ENCODE measurements around the gene PIN1. TPM values are rescaled to one million over a fixed set of nuclear protein-coding genes. Genes with fewer than 3 reads are reported as not detected.
A peak's percentile ranks its signal among the peaks of the same experiment; 100 is the strongest.

Gene PIN1
- total and polyA plus RNA-seq, 2 of the 13 experiments (the other 11 are each of a cell fraction or from before 2014, with no cell fraction given) = 31.9 to 72.0 TPM

DNA sequence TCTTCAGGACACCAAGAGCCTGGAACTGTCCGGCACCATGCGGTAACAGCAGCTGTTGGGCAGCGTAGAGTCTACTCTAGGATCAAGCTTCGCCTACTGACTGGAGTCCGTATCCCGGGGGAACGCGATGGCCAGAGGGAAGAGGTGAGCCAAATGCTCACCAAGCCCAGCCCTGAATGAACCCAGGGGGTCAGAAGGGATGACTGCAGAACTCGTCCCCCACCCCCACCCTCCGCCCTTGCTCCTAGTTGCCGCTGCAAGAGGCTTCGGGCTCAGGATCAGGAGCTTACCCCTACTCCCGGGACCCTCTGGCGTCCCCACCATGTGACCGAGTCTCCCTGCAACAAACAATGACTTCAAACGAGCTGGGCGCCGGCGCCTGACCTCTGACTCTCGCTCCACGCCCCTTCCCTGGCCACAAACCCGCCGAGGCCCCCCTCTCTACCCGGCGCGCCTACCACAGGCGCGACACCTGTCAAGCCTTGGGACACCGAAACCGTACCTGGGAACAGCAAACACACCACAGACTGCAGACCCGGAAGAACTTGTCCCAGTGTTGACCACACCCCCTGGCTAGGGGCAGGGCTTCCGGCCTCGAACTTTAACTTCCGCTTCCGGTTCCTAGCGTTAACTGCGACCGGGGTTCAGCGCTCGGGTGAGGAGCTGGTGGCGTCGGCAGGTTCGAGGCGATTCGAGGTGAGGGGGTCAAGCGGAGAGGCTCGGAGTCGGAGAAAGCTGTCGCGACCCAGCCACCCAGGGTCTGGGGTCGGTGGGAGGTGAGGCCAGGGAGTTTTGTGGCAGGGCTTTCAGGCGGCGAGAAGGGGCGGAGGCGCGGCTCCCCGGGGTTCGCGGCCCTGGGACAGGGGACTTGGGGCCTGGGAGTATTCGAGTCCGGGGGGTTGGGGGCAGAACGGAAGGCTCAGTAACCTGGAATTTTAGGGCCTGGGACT, 7.6 kb upstream of the PIN1 start, which contains the start of gene UBL5 (continued):
- TF ChIP-seq, protein P1, sequence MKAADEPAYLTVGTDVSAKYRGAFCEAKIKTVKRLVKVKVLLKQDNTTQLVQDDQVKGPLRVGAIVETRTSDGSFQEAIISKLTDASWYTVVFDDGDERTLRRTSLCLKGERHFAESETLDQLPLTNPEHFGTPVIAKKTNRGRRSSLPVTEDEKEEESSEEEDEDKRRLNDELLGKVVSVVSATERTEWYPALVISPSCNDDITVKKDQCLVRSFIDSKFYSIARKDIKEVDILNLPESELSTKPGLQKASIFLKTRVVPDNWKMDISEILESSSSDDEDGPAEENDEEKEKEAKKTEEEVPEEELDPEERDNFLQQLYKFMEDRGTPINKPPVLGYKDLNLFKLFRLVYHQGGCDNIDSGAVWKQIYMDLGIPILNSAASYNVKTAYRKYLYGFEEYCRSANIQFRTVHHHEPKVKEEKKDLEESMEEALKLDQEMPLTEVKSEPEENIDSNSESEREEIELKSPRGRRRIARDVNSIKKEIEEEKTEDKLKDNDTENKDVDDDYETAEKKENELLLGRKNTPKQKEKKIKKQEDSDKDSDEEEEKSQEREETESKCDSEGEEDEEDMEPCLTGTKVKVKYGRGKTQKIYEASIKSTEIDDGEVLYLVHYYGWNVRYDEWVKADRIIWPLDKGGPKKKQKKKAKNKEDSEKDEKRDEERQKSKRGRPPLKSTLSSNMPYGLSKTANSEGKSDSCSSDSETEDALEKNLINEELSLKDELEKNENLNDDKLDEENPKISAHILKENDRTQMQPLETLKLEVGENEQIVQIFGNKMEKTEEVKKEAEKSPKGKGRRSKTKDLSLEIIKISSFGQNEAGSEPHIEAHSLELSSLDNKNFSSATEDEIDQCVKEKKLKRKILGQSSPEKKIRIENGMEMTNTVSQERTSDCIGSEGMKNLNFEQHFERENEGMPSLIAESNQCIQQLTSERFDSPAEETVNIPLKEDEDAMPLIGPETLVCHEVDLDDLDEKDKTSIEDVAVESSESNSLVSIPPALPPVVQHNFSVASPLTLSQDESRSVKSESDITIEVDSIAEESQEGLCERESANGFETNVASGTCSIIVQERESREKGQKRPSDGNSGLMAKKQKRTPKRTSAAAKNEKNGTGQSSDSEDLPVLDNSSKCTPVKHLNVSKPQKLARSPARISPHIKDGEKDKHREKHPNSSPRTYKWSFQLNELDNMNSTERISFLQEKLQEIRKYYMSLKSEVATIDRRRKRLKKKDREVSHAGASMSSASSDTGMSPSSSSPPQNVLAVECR (CRISPR knock-in tag; IDR thresholded peaks at IDR 0.05; ENCODE audit: borderline replicate concordance) = peak; percentile 95
- TF ChIP-seq TBP (CRISPR knock-in tag; IDR thresholded peaks at IDR 0.05) = no peak
- TF ChIP-seq ZNF260 (CRISPR knock-in tag; IDR thresholded peaks at IDR 0.05; ENCODE audit: borderline replicate concordance, low read depth) = no peak
- TF ChIP-seq ZNF546 (CRISPR knock-in tag; conservative IDR thresholded peaks at IDR 0.05) = 0 out of 2 replicates have a peak, but pooled peaks have one; percentile 37
- 0 out of 2 replicates have a peak, but pooled peaks have one; percentile 22 for TF ChIP-seq NFYB (CRISPR knock-in tag; IDR thresholded peaks at IDR 0.05)
- 0 out of 4 replicates have a peak, but pooled peaks of 1 of the 2 experiments have one; percentile 19 for TF ChIP-seq ATF4 (CRISPR knock-in tag; IDR thresholded peaks at IDR 0.05)
- TF ChIP-seq ZNF180 (CRISPR knock-in tag; IDR thresholded peaks at IDR 0.05; ENCODE audit: borderline replicate concordance, low read depth) = no peak
- TF ChIP-seq THAP9 (CRISPR knock-in tag; IDR thresholded peaks at IDR 0.05; ENCODE audit: borderline replicate concordance) = peak; percentile 83
- TF ChIP-seq ZNF589 (CRISPR knock-in tag; conservative IDR thresholded peaks at IDR 0.05) = 0 out of 2 replicates have a peak, but pooled peaks have one; percentile 65
- TF ChIP-seq NFKB2 (CRISPR knock-in tag; IDR thresholded peaks at IDR 0.05; ENCODE audit: borderline replicate concordance) = no peak
- no peak for TF ChIP-seq ZNF496 (CRISPR knock-in tag; IDR thresholded peaks at IDR 0.05; ENCODE audit: insufficient replicate concordance)
- TF ChIP-seq KDM2A (CRISPR knock-in tag; IDR thresholded peaks at IDR 0.05; ENCODE audit: borderline replicate concordance, low read depth) = peak; percentile 83; the same call in 1 of the 2 replicates
- TF ChIP-seq PCBP2 (optimal IDR thresholded peaks at IDR 0.05; ENCODE audit: low read depth, low read length, poor library complexity, severe bottlenecking) = no peak
- no peak for TF ChIP-seq ZFP37 (CRISPR knock-in tag; IDR thresholded peaks at IDR 0.05; ENCODE audit: borderline replicate concordance)
- TF ChIP-seq, protein P2, sequence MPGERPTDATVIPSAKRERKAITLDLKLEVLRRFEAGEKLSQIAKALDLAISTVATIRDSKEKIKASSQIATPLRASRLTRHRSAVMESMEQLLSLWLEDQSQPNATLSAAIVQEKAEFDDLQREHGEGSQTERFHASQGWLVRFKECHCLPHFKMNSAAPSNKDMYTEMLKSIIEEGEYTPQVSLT (CRISPR knock-in tag; IDR thresholded peaks at IDR 0.05; ENCODE audit: borderline replicate concordance, low read depth) = no peak
- no peak for TF ChIP-seq CENPT (CRISPR knock-in tag; IDR thresholded peaks at IDR 0.05; ENCODE audit: low read depth)
- TF ChIP-seq DBP (CRISPR knock-in tag; IDR thresholded peaks at IDR 0.05; ENCODE audit: not compliant biosample characterization) = no peak
